ENCODE data around the gene FRRS1.

DNA sequence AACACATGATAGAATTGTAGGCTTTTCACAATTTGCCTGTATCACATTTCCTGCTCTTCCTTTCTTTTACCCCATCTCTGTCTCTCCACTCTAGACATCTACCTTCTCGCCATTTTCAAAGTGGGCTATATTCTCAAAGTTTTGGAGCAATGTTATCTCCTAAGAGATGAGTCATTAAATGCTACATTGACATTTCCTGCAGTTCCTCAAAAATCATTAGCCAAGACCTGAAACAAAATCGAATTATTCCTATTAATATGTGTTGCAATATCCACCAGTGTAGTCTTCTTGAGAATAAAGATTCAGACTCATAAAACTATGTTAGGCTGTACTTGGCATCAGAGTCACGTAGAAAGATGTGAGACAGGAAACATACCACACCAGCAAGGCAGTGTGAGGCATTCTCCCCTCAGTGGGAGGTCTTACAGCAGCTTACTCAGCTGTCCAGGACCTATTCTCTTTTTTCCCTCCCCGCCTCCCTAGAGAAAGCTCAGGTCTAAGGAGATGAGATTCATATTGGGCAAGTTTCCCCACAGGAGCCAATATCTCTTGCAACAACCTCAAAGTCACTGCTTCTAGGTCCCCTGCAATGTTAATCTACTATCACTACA, 38.8 kb downstream of the FRRS1 start:
- TF ChIP-seq, protein P1, sequence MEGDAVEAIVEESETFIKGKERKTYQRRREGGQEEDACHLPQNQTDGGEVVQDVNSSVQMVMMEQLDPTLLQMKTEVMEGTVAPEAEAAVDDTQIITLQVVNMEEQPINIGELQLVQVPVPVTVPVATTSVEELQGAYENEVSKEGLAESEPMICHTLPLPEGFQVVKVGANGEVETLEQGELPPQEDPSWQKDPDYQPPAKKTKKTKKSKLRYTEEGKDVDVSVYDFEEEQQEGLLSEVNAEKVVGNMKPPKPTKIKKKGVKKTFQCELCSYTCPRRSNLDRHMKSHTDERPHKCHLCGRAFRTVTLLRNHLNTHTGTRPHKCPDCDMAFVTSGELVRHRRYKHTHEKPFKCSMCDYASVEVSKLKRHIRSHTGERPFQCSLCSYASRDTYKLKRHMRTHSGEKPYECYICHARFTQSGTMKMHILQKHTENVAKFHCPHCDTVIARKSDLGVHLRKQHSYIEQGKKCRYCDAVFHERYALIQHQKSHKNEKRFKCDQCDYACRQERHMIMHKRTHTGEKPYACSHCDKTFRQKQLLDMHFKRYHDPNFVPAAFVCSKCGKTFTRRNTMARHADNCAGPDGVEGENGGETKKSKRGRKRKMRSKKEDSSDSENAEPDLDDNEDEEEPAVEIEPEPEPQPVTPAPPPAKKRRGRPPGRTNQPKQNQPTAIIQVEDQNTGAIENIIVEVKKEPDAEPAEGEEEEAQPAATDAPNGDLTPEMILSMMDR (conservative IDR thresholded peaks at IDR 0.05; ENCODE audit: low read depth, low read length), result no peak
- TF ChIP-seq EZH2 (IDR thresholded peaks at IDR 0.05; ENCODE audit: borderline replicate concordance, low read depth, low read length, poor library complexity, severe bottlenecking), result no peak

Data from A673 (cell line).